MCF 10A (cell line): Measurements from ENCODE around the gene TBC1D10A. TPM values are rescaled to one million over a fixed set of nuclear protein-coding genes. Genes with fewer than 3 reads are reported as not detected.

Source experiments
- BruUV-seq: library from RNA; stranded (reverse); fragments of 400-500 nt; replicated peaks from 2 replicates; lab custom pipeline; 2021; lab: Mats Ljungman, UMichigan
- CTCF ChIA-PET: fragments of 300-600 bp; sonication (Branson Sonifier 250); formaldehyde crosslinking; extraction: SDS; loops from one replicate; lab custom pipeline; 2021; ENCODE audit warnings: antibody characterized with exemption, inconsistent platforms; lab: Yijun Ruan, JAX
- POLR2A ChIA-PET: fragments of 300-600, 350-650 bp; sonication (Branson Sonifier 250); formaldehyde crosslinking; extraction: SDS; loops from one replicate; lab custom pipeline; 2020; ENCODE audit warnings: antibody characterized with exemption, inconsistent platforms; lab: Yijun Ruan, JAX
- DNase-seq: peaks from one replicate; pipeline ENCODE4 v3.0.0-alpha.2; 2018; ENCODE audit not compliant: unreplicated experiment
- H3K27ac Mint-ChIP-seq: one replicate; pipeline ENCODE4 v1.8.0; 2022; ENCODE audit warnings: mild to moderate bottlenecking, low read depth, mixed read lengths; ENCODE audit not compliant: unreplicated experiment
- H3K27me3 Mint-ChIP-seq: one replicate; pipeline ENCODE4 v1.8.0; 2022; ENCODE audit warnings: mixed read lengths; ENCODE audit not compliant: insufficient read depth, unreplicated experiment
- H3K36me3 Mint-ChIP-seq: one replicate; pipeline ENCODE4 v1.8.0; 2022; ENCODE audit warnings: mild to moderate bottlenecking, moderate library complexity, mixed read lengths; ENCODE audit not compliant: insufficient read depth, unreplicated experiment
- H3K4me1 Mint-ChIP-seq: one replicate; pipeline ENCODE4 v1.8.0; 2022; ENCODE audit warnings: mixed read lengths; ENCODE audit not compliant: insufficient read depth, unreplicated experiment
- H3K4me3 Mint-ChIP-seq: one replicate; pipeline ENCODE4 v1.8.0; 2022; ENCODE audit warnings: mild to moderate bottlenecking, moderate library complexity, mixed read lengths; ENCODE audit not compliant: unreplicated experiment
- H3K9me3 Mint-ChIP-seq: one replicate; pipeline ENCODE4 v1.8.0; 2022; ENCODE audit warnings: mixed read lengths; ENCODE audit not compliant: unreplicated experiment
- intact Hi-C: fragments of 100-400 bp; cut with micrococcal nuclease; formaldehyde crosslinking; loops from 2 replicates; pipeline ENCODE4 v1.14.1; 2022
- total RNA-seq: library from RNA; stranded (reverse); gene quantifications from 2 replicates; pipeline ENCODE4 v1.2.3, GENCODE V29; 2022
- TF ChIP-seq, protein P1 (sequence below): fragments of 200-600 bp; IDR thresholded peaks from one replicate; pipeline ENCODE4 v1.8.0; 2022; ENCODE audit warnings: antibody characterized with exemption, mild to moderate bottlenecking; ENCODE audit not compliant: unreplicated experiment

The TBC1D10A gene
- total RNA-seq, 1 experiment from 2014 or later = 11.1 TPM

DNA sequence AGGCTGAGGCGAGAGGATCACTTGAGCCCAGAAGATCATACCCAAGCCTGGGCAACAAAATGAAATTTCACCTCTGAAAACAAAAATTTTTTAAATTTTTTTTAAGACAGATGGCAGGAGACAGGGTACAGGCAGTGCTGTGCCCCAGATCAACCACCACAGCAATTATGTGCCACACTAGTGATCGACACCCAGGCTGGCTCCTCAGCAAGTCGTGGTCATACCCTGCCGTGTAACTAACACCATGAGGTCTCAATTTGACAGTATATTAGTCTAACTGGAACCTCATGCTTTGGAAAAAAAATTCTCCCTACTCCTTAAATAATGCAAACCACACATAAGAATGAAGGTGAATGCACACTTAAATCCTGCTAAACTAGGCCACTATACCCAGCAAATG is 21.7 kb upstream of the TBC1D10A start:
- H3K4me3 Mint-ChIP-seq = no peak overlapping the region
- TF ChIP-seq, protein P1, sequence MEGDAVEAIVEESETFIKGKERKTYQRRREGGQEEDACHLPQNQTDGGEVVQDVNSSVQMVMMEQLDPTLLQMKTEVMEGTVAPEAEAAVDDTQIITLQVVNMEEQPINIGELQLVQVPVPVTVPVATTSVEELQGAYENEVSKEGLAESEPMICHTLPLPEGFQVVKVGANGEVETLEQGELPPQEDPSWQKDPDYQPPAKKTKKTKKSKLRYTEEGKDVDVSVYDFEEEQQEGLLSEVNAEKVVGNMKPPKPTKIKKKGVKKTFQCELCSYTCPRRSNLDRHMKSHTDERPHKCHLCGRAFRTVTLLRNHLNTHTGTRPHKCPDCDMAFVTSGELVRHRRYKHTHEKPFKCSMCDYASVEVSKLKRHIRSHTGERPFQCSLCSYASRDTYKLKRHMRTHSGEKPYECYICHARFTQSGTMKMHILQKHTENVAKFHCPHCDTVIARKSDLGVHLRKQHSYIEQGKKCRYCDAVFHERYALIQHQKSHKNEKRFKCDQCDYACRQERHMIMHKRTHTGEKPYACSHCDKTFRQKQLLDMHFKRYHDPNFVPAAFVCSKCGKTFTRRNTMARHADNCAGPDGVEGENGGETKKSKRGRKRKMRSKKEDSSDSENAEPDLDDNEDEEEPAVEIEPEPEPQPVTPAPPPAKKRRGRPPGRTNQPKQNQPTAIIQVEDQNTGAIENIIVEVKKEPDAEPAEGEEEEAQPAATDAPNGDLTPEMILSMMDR = no peak
- intact Hi-C loops = no loop called here
- peaks cover under 1% of the 10 kb centered on the region for H3K4me1 Mint-ChIP-seq
- no TSS peak for BruUV-seq
- H3K27ac Mint-ChIP-seq = peak overlapping the region; percentile 27
- ChIA-PET CTCF (interaction anchor here (1.0 to 1.3 kb wide), 2 partner anchors 16 to 61 kb away, joined by 4 to 5 read pairs; no protein-coding TSS in a partner anchor), POLR2A (no interaction called here)
- no peaks in the 10 kb centered on the region for H3K9me3 Mint-ChIP-seq
- no peak for DNase-seq
- no peaks in the 10 kb centered on the region for H3K27me3 Mint-ChIP-seq
- peaks cover 91% of the 10 kb centered on the region for H3K36me3 Mint-ChIP-seq

- Mint-ChIP-seq H3K4me3 (no peak overlapping the region), H3K27me3 (no peaks in the 10 kb centered on the region), H3K9me3 (no peaks in the 10 kb centered on the region), H3K4me1 (no peaks in the 10 kb centered on the region), H3K27ac (no peak overlapping the region), H3K36me3 (peaks cover 93% of the 10 kb centered on the region)
- TF ChIP-seq, protein P1 = no peak
- ChIA-PET POLR2A (interaction anchor here (1.0 to 1.4 kb wide), 3 partner anchors 12 to 21 kb away, joined by 3 to 4 read pairs (median 3); partner anchors contain the start of gene TBC1D10A), CTCF (interaction anchor here (1.3 kb wide), 1 partner anchor 15 kb away, joined by 4 read pairs; no protein-coding TSS in a partner anchor)
- no TSS peak for BruUV-seq
- no peak for DNase-seq
- intact Hi-C loops = no loop called here
These were observed 20.6 kb upstream of the TBC1D10A start for GRCh38 chr22:30347255-30347892.

- Mint-ChIP-seq H3K27me3 (no peaks in the 10 kb centered on the region), H3K27ac (no peak overlapping the region), H3K4me3 (no peak overlapping the region), H3K9me3 (no peaks in the 10 kb centered on the region), H3K4me1 (no peaks in the 10 kb centered on the region), H3K36me3 (peaks cover 86% of the 10 kb centered on the region)
- ChIA-PET POLR2A (interaction anchor here (0.6 to 1.0 kb wide), 2 partner anchors 10 to 14 kb away, joined by 3 to 4 read pairs; no protein-coding TSS in a partner anchor), CTCF (interaction anchor here (0.6 to 1.1 kb wide), 3 partner anchors 11 to 255 kb away, joined by 3 to 4 read pairs (median 3); no protein-coding TSS in a partner anchor)
- no TSS peak for BruUV-seq
- TF ChIP-seq, protein P1 = no peak
- no peak for DNase-seq
- intact Hi-C loops = no loop called here
These were observed 17.9 kb upstream of the TBC1D10A start for GRCh38 chr22:30344447-30345200.
